Head of caudate nucleus (tissue), 42 donors: ENCODE measurements around the gene ALDH1A2.
A peak's percentile ranks its signal among the peaks of the same experiment; 100 is the strongest.
"Not testable (repeated sequence)": the region's sequence is repeated elsewhere in the genome, so short reads cannot be mapped to it uniquely, and the experiment has no call there.

Experiments used
- DNase-seq, 42 donors: peaks; one replicate each; pipeline versions ENCODE4 v3.0.0 to v3.0.0-alpha.2; 2020 to 2021; ENCODE audit warnings: mixed read lengths in 7 of 42
- intact Hi-C: fragments of 100-400 bp; cut with DNase I; formaldehyde crosslinking; loops from one replicate; pipeline ENCODE4 v1.15.0; 2022

ALDH1A2 gene

GRCh38 chr15:58065445-58066041, at the start of gene ALDH1A2:
ALDH1A2 (minus strand) TSS chr15:58065711; CDS start chr15:58065650, 61 bp downstream.
- intact Hi-C loops = loop anchor here (5.0 to 10.0 kb wide), 2 partner anchors 313 to 501 kb away; no protein-coding TSS in a partner anchor
- peak in 1 of 42 donors; percentile 28 for DNase-seq

GRCh38 chr15:58114812-58115211, 49.3 kb upstream of the ALDH1A2 start:
- no peak for DNase-seq
- intact Hi-C loops = no loop called here

DNA sequence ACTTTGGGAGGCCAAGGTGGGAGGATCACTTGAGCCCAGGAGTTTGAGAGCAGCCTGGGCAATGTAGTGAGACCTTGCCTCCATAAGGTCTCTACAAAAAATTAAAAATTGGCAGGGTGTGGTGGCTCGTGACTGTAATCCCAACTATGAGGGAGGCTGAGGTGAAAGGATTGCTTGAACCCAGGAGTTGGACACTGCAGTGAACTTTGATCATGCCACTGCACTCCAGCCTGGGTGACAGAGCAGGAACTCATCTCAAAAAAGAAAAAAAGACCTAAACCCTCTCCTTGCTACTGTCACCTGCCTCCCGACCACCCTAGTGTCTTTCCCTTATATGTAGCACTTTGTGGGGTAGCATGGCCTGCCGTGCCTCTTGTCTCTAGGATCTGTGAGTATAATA, 48.9 kb upstream of the ALDH1A2 start:
- DNase-seq = no peak
- intact Hi-C loops = no loop called here

- DNase-seq, intact Hi-C loops: not testable (repeated sequence)
Observed at GRCh38 chr15:58113358-58113757, 47.8 kb upstream of the ALDH1A2 start.

DNA sequence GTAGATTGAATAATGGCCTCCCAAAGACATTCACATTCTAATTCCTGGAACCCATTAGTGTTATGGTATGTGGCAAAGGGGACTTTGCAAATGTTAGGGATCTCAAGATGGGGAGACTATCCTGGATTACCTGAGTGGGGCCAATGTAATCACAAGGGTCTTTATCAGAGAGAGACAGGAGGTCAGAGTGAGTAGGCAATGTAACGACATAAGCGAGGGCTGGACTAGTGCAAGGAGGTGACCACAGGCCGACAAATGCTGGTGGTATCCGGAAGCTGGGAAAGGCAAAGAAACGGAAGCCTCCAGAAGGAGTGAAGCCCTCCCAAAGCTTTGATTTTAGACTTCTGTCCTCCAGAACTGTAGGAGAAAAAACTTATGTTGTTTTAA, 46.2 kb upstream of the ALDH1A2 start:
- intact Hi-C loops = no loop called here

GRCh38 chr15:58110999-58111717, 45.6 kb upstream of the ALDH1A2 start:
- intact Hi-C loops = no loop called here
- no peak for DNase-seq

More for the DNA sequence above, 46.2 kb upstream of the ALDH1A2 start:
- DNase-seq = no peak

DNA sequence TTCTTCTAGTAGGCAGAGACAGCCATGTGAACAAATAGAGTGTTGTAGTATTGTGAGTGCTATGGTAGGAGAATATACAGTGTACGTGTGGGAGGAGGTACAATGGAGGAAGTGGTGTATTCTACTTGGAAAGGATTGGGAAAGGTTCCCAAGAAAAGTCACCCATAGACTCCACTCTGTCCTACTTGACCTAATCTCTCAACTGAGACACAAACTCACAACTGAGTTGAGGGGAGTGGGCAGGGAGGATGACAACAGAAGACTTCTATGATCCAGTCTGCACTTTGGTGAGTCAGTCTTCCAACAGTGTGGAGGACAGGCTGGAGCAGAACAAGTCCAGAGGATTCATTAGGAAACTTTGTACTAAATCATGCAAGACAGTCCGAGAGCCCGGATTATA, 43.9 kb upstream of the ALDH1A2 start:
- intact Hi-C loops = no loop called here
- DNase-seq = no peak

GRCh38 chr15:58108117-58108516, 42.6 kb upstream of the ALDH1A2 start:
- intact Hi-C loops = no loop called here
- no peak for DNase-seq

GRCh38 chr15:58103482-58103881, 38.0 kb upstream of the ALDH1A2 start:
- intact Hi-C loops = no loop called here

DNA sequence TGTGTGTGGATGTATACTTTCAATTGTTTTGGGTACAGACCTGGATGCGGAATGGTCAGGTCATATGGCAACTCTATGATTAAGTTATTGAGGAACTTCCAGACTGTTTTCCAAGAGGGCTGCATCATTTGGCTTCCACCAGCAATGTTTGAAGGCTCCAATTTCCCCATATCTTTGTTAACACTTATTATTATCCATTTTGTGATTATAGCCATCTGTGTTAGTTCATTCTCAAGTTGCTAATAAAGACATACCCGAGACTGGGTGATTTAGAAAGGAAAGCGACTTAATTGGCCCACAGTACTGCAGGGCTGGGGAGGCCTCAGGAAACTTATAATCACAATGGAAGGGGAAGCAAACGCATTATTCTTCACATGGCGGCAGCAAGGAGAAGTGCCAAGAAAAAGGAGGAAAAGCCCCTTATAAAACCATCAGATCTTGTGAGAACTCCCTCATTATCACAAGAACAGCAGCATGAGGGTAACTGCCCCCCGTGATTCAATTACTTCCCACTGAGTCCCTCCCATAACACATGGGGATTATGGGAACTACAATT, 31.1 kb upstream of the ALDH1A2 start:
- intact Hi-C loops = no loop called here
- DNase-seq = no peak

More at GRCh38 chr15:58103482-58103881, 38.0 kb upstream of the ALDH1A2 start:
- DNase-seq = no peak

DNA sequence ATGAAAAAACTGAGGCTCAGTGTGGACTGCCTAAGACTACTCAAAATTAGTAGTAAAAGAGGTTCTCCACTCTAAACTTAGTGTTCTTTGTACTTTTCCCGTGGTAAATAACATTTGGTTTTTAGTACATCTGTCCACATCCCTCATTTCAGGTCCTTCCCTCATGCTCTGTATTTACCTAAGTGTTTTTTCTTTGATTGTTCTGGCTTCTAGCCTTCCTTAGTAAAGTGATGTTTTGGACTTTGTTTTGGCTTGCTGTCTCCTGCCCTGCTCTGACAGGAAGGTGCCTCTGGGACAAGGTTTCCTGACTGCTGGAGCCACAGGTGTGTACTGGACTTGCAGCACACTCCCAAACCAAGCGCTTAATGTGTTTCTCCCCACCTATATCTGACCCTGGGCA, 29.9 kb upstream of the ALDH1A2 start:
- DNase-seq = no peak
- intact Hi-C loops = no loop called here

DNA sequence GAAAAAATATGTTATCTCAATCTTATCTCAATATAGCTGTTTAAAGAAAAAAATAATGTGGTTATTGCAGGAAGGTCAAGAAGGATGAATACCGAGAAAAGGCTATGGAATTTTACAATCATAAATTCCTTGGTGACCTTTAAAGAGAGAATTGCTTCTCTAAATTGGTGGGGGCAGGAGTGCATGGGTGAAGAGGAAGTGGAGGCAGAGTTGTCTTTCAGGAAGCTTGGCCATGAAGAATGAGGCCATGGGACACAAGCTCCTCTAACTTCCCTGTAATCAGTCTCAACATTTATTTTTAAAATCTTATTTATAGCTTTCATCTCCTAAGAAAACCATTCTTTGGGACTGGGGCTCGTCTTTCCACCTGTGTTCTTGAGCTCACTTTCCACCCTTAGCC, 22.4 kb upstream of the ALDH1A2 start:
- intact Hi-C loops = no loop called here
- no peak for DNase-seq

GRCh38 chr15:58086491-58086890, 21.0 kb upstream of the ALDH1A2 start:
- DNase-seq = no peak
- intact Hi-C loops = no loop called here

GRCh38 chr15:58083526-58083925, 18.0 kb upstream of the ALDH1A2 start:
- intact Hi-C loops = no loop called here
- no peak for DNase-seq

- intact Hi-C loops = no loop called here
Observed at GRCh38 chr15:58081891-58082290, 16.4 kb upstream of the ALDH1A2 start.

GRCh38 chr15:58081456-58081855, 15.9 kb upstream of the ALDH1A2 start:
- intact Hi-C loops = no loop called here
- no peak for DNase-seq

More at GRCh38 chr15:58081891-58082290, 16.4 kb upstream of the ALDH1A2 start:
- no peak for DNase-seq

GRCh38 chr15:58080959-58081358, 15.4 kb upstream of the ALDH1A2 start:
- DNase-seq, intact Hi-C loops: not testable (repeated sequence)

DNA sequence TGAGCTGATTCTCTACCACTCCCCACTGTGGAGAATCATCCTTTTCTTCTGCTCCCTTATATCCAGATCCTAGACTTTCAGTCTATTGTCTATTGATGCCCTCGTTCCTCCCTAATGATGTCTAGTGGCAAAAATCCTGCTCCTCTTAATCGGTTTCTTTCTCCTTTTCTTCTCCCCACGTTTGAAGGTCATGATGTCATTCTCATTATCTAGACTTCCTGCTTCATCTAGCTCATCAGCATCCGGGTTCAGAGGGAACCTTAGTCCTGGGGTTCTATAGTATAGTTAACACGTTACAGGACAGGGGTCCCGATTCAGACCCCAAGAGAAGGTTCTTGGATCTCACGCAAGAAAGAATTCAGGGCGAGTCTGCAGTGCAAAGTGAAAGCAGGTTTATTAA, 14.9 kb upstream of the ALDH1A2 start:
- no peak for DNase-seq
- intact Hi-C loops = no loop called here

DNA sequence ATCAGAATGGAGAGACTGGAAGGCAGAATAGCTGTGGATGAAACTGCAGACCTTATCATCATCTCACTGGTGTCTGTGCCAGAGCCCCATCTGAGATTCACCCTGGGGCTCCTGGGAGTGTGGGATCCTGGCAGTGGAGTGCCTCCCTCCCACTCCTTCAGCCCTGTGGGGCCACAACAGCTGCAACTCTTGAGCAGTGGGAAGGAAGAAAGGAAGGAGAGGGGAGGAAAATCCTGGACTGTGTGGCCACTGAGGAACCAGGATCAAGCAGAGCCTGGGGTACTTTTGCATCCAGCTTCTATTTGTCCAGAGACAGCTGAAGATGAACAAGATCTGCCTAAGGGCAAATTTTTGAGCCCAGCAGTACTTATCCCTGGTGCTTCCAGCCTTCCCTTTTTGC, 13.1 kb upstream of the ALDH1A2 start:
- intact Hi-C loops = no loop called here

DNA sequence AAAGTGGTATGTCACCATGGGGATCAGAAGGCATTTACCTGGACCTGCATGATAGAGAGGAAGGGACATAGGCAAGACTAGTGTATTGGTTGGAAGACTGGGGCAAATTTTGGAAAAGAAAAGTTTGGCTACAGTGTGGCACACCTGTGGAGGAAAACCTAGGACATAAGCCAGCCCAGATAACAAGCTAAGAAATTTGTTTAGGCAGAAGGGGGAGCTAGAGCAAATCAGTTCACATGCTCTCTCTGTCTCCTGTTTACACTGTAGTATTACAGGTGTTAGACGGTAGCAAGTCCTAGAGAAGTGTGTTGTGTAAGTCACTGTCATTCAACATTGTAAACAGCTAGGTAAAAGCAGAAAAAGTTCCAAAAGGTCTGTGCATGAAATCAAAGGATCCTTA, 11.9 kb upstream of the ALDH1A2 start:
- no peak for DNase-seq
- intact Hi-C loops = no loop called here

More for the DNA sequence above, 13.1 kb upstream of the ALDH1A2 start:
- no peak for DNase-seq

DNA sequence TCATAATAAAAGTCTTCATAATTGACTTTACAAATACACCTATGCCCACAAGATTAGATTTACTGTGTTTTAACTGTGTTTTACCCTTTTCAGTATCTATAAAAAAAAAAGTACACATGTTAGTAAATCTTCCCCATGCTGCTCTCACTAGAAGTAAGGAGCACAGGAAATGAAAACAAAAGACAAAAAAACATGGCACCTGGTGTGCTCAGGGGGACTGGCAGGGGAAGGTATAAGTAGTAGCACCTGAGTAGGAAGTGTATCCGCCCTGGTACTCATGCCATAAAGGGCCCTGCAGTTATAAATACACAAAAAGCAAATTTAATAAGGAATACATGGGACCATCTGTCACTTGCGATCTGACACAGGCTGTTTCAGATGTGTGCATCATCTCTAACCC, 8.9 kb upstream of the ALDH1A2 start:
- DNase-seq = no peak
- intact Hi-C loops = no loop called here
